Measurements from ENCODE around the gene RANBP17. TPM values are rescaled to one million over a fixed set of nuclear protein-coding genes. Genes with fewer than 3 reads are reported as not detected.

Gene RANBP17
- total RNA-seq, 1 donor from 2014 or later = 22.0 TPM

- Mint-ChIP-seq H3K36me3 (no peaks in the 10 kb centered on the region), H3K27me3 (no peaks in the 10 kb centered on the region), H3K4me1 (ENCODE audit: unreplicated experiment) (peaks cover 5% of the 10 kb centered on the region), H3K9me3 (no peaks in the 10 kb centered on the region), H3K27ac (no peak overlapping the region), H3K4me3 (no peak overlapping the region)
- no peak for DNase-seq (ENCODE audit: extremely low spot score, unreplicated experiment)
- TF ChIP-seq CTCF (conservative IDR thresholded peaks at IDR 0.05) = no peak
These were observed 365.0 kb downstream of the RANBP17 start for GRCh38 chr5:171226864-171227263.

DNA sequence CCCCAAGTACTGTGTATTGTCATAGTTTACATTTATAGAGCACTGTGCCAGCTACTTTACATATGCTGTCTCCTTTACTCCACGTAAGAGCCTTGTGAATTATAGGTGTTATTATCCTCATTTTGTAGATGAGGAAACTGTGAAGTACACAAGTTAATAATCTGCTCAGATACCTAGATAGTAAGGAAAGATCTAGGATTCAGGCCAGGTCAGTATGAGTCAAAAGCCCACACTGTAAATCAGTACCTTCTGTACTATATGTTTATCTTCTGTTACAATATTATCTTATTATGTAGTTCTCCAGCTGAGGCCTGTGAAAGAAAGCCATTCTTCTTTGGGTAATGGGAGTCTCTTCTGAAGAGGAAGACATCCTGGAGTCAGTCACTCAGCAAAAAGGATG is 374.8 kb downstream of the RANBP17 start:
- peaks cover 5% of the 10 kb centered on the region for H3K36me3 Mint-ChIP-seq
- H3K4me1 Mint-ChIP-seq (ENCODE audit: unreplicated experiment) = peaks cover 4% of the 10 kb centered on the region
- DNase-seq (ENCODE audit: extremely low spot score, unreplicated experiment) = no peak
- no peak overlapping the region for H3K27ac Mint-ChIP-seq
- H3K27me3 Mint-ChIP-seq = no peaks in the 10 kb centered on the region
- H3K9me3 Mint-ChIP-seq = peaks cover 4% of the 10 kb centered on the region
- TF ChIP-seq CTCF (conservative IDR thresholded peaks at IDR 0.05) = no peak
- no peak overlapping the region for H3K4me3 Mint-ChIP-seq

GRCh38 chr5:171242521-171242920 is 380.7 kb downstream of the RANBP17 start:
- Mint-ChIP-seq H3K4me1 (ENCODE audit: unreplicated experiment) (peaks cover 3% of the 10 kb centered on the region), H3K27me3 (no peaks in the 10 kb centered on the region), H3K27ac (no peak overlapping the region), H3K9me3 (peaks cover 3% of the 10 kb centered on the region), H3K4me3 (no peak overlapping the region), H3K36me3 (peaks cover 11% of the 10 kb centered on the region)
- no peak for DNase-seq (ENCODE audit: extremely low spot score, unreplicated experiment)
- TF ChIP-seq CTCF (conservative IDR thresholded peaks at IDR 0.05) = no peak

DNA sequence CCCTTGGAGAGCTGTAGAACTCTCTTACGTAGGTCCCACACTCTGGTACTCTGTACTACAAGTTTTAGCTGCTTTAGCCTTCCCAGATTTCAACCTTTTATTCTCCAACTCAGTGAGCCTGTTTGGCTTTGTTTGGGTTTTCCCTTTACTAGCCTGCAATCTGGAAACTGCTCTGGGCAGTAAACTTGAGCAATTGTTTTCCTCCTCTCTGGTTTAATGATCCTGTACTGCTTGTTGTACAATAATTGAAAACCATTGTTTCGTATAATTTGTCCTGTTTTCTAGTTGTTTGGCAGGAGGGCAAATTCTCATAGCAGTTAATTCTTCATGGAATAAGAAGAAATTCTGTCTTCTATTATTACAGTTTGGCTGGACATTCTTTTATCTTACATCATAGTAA is 384.4 kb downstream of the RANBP17 start:
- no peak for DNase-seq (ENCODE audit: extremely low spot score, unreplicated experiment)
- H3K27ac Mint-ChIP-seq = no peak overlapping the region
- TF ChIP-seq CTCF (conservative IDR thresholded peaks at IDR 0.05) = no peak
- peaks cover 16% of the 10 kb centered on the region for H3K9me3 Mint-ChIP-seq
- H3K4me1 Mint-ChIP-seq (ENCODE audit: unreplicated experiment) = no peaks in the 10 kb centered on the region
- H3K36me3 Mint-ChIP-seq = peaks cover 12% of the 10 kb centered on the region
- H3K27me3 Mint-ChIP-seq = no peaks in the 10 kb centered on the region
- H3K4me3 Mint-ChIP-seq = no peak overlapping the region

DNA sequence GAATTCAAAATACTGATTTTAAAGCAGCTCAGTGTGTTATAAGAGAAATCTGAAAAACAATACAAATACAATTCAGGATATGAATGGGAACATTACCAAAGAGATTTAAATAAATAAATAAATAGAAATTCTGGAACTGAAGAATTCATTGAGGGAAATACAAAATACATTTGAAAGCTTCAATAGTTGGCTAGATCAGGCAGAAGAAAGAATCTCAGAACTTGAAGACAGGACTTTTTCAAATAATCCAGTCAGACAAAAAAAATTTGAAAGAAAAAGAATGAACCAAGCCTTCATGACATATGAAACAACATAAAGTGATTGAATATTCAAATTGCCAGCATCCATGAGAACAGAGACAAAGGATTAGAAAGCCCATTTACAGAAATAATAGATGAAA is 387.6 kb downstream of the RANBP17 start:
- Mint-ChIP-seq H3K27ac (no peak overlapping the region), H3K9me3 (peaks cover 16% of the 10 kb centered on the region), H3K4me3 (no peak overlapping the region), H3K36me3 (peaks cover 18% of the 10 kb centered on the region), H3K4me1 (ENCODE audit: unreplicated experiment) (no peaks in the 10 kb centered on the region), H3K27me3 (no peaks in the 10 kb centered on the region)
- DNase-seq (ENCODE audit: extremely low spot score, unreplicated experiment) = no peak
- no peak for TF ChIP-seq CTCF (conservative IDR thresholded peaks at IDR 0.05)

DNA sequence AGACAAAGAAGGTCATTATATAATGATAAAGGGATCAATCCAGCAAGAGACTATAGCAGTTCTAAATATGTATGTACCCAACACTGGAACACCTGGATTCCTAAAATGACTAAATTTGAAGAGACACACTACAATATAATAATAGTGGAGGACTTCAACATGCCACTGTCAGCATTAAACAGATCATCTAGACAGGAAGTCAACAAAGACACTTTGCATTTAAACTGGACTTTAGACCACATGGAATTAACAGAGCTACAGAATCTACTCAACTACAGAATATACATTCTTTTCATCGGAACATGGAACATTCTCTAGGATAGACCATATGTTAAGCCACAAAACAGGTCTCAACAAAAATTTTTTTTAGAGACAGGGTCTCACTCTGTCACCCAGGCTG is 388.9 kb downstream of the RANBP17 start:
- no peak overlapping the region for H3K4me3 Mint-ChIP-seq
- no peak overlapping the region for H3K27ac Mint-ChIP-seq
- DNase-seq (ENCODE audit: extremely low spot score, unreplicated experiment) = no peak
- H3K9me3 Mint-ChIP-seq = peaks cover 16% of the 10 kb centered on the region
- TF ChIP-seq CTCF (conservative IDR thresholded peaks at IDR 0.05) = no peak
- H3K4me1 Mint-ChIP-seq (ENCODE audit: unreplicated experiment) = no peaks in the 10 kb centered on the region
- H3K27me3 Mint-ChIP-seq = no peaks in the 10 kb centered on the region
- H3K36me3 Mint-ChIP-seq = peaks cover 18% of the 10 kb centered on the region

Data from type B pancreatic cell (in vitro differentiated cells).